ENCODE results near the gene MTX2. TPM values are rescaled to one million over a fixed set of nuclear protein-coding genes. Genes with fewer than 3 reads are reported as not detected.

MTX2 gene
- total and polyA plus RNA-seq, 9 of the 15 experiments (the other 6 are each of a cell fraction or from before 2014, with no cell fraction given), result 38.1 to 170 (median 88.0) TPM

DNA sequence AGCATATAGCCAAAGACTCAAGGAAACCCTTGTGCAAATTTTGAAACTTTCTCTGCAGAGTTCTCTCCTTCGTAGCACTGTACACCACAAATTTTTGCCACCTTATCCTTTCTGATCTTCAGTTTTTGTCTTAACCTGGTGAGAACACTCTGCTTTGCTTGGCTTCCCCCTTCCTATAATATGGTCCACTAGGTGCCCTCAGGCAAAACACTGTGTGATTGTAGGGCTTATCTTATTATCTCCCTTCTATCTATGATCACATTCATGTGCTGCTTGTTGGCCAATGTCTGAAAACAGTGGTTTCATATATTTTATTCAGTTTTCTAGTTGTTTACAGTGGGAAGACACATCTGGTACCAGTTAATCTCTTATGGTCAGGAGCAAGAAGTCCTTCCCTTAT lies 111.1 kb downstream of the MTX2 start:
- no peak overlapping the region for H3K27ac ChIP-seq (ENCODE audit: extremely low read depth, low read depth, low read length)
- TF ChIP-seq ARID2 (IDR thresholded peaks at IDR 0.05) (no peak), ZNF282 (CRISPR knock-in tag; IDR thresholded peaks at IDR 0.05) (no peak), TFE3 (CRISPR knock-in tag; IDR thresholded peaks at IDR 0.05) (no peak), AFF4 (CRISPR knock-in tag; IDR thresholded peaks at IDR 0.05) (no peak), NRF1 (conservative IDR thresholded peaks at IDR 0.05 in 1 of 2, IDR thresholded peaks at IDR 0.05 in 1 of 2) (no peak), PML (IDR thresholded peaks at IDR 0.05; ENCODE audit: low read length) (no peak)
- TF ChIP-seq, protein P1, sequence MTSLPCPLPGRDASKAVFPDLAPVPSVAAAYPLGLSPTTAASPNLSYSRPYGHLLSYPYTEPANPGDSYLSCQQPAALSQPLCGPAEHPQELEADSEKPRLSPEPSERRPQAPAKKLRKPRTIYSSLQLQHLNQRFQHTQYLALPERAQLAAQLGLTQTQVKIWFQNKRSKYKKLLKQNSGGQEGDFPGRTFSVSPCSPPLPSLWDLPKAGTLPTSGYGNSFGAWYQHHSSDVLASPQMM (CRISPR knock-in tag; IDR thresholded peaks at IDR 0.05), result no peak
- no peaks in the 10 kb centered on the region for H3K27me3 ChIP-seq (ENCODE audit: control insufficient read depth in 2 of 2, insufficient read depth in 2 of 2, low read length in 2 of 2)
- intact Hi-C loops (cut with micrococcal nuclease) (loop anchor here (10.0 kb wide), 1 partner anchor 174 kb away; no protein-coding TSS in a partner anchor), in situ Hi-C loops (cut with MboI) (no loop called here)
- H3K9me1 ChIP-seq (ENCODE audit: control insufficient read depth, insufficient read depth, low read length), result no peaks in the 10 kb centered on the region
- no peaks in the 10 kb centered on the region for H3K9me3 ChIP-seq (replicated peaks; ENCODE audit: control insufficient read depth, insufficient read depth, low read depth, low read length)
- no peaks in the 10 kb centered on the region for H3K4me1 ChIP-seq (replicated peaks in 1 of 2; ENCODE audit: control insufficient read depth in 2 of 2, insufficient read depth in 2 of 2, low read length in 2 of 2)
- ATAC-seq (no peak), FAIRE-seq (no peak), DNase-seq (ENCODE audit: extremely low read depth in 1 of 4, low spot score in 3 of 4) (no peak)
- H4K20me1 ChIP-seq (replicated peaks; ENCODE audit: control insufficient read depth, insufficient read depth, low read length), result no peaks in the 10 kb centered on the region
- ChIA-PET POLR2A (interaction anchor here (0.6 kb wide), 1 partner anchor 8 kb away, joined by 3 read pairs; no protein-coding TSS in a partner anchor), CTCF (ENCODE audit: low intra/inter-chr PET ratio) (no interaction called here)
- H3K9ac ChIP-seq (ENCODE audit: insufficient read depth in 1 of 2, low read depth in 2 of 2, low read length in 2 of 2), result no peak overlapping the region
- no TSS peak for BruUV-seq (replicated peaks)
- H2AFZ ChIP-seq (ENCODE audit: low read depth, low read length), result no peak overlapping the region
- H3K36me3 ChIP-seq (ENCODE audit: control insufficient read depth, insufficient read depth, low read length), result no peaks in the 10 kb centered on the region
- H3K4me2 ChIP-seq (ENCODE audit: insufficient read depth, low read length), result no peak overlapping the region
- H3K4me3 ChIP-seq, result no peak overlapping the region
- 0% methylated on average over 1 of the region's 1 CpG for WGBS (ENCODE audit: insufficient coverage, low coverage, missing lambda C conversion rate)
- H3K79me2 ChIP-seq (ENCODE audit: control insufficient read depth, insufficient read depth, low read length), result no peaks in the 10 kb centered on the region

All from K562 (cell line).